Stomach (tissue), 4 donors: ENCODE measurements around the gene PSORS1C1.

Experiments used
- EP300 ChIP-seq: sonication (generic); formaldehyde crosslinking; IDR thresholded peaks from one replicate; pipeline ENCODE4 v1.6.1; 2017; ENCODE audit warnings: antibody characterized with exemption
- POLR2A ChIP-seq, 4 donors: fragments of 450-650 bp; IDR thresholded peaks; one replicate each; pipeline ENCODE4 v1.6.1; 2016; ENCODE audit warnings: antibody characterized with exemption in 4 of 4, control low read depth in 2 of 4, mild to moderate bottlenecking in 1 of 4, moderate library complexity in 1 of 4
- POLR2AphosphoS5 ChIP-seq, 3 donors: sonication (generic); formaldehyde crosslinking; IDR thresholded peaks; one replicate each; pipeline ENCODE4 v1.6.1; 2016; ENCODE audit warnings: antibody characterized with exemption in 3 of 3
- TF ChIP-seq, protein P1 (sequence below), 7 experiments: fragments of 450-650 bp in 4 of 7; fragments of 200-600 bp in 3 of 7; sonication (generic) in 3 of 7; IDR thresholded peaks; one replicate each; pipeline ENCODE4 v1.5.1; 2016 to 2019; ENCODE audit warnings: antibody characterized with exemption in 7 of 7, control low read depth in 2 of 7, mild to moderate bottlenecking in 1 of 7

DNA sequence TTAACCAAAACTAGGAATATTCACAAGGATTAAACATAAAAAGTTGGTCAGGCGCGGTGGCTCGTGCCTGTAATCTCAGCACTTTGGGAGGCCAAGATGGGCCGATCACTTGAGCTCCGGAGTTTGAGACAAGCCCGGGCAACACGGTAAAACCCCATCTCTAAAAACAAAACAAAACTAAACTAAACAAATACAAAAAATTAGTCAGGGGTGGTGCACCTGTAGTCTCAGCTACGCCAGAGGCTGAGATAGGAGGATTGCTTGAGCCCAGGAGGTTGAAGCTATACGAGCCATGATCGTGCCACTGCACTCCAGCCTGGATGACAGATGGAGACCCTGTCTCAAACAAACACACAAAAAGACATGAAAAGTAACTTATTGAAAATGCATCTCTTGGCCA, 21.1 kb downstream of the PSORS1C1 start:
- TF ChIP-seq, protein P1, sequence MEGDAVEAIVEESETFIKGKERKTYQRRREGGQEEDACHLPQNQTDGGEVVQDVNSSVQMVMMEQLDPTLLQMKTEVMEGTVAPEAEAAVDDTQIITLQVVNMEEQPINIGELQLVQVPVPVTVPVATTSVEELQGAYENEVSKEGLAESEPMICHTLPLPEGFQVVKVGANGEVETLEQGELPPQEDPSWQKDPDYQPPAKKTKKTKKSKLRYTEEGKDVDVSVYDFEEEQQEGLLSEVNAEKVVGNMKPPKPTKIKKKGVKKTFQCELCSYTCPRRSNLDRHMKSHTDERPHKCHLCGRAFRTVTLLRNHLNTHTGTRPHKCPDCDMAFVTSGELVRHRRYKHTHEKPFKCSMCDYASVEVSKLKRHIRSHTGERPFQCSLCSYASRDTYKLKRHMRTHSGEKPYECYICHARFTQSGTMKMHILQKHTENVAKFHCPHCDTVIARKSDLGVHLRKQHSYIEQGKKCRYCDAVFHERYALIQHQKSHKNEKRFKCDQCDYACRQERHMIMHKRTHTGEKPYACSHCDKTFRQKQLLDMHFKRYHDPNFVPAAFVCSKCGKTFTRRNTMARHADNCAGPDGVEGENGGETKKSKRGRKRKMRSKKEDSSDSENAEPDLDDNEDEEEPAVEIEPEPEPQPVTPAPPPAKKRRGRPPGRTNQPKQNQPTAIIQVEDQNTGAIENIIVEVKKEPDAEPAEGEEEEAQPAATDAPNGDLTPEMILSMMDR (IDR thresholded peaks at IDR 0.05), result no peak
- TF ChIP-seq EP300, result no peak
- no peak for TF ChIP-seq POLR2A (IDR thresholded peaks at IDR 0.05)
- TF ChIP-seq POLR2AphosphoS5 (IDR thresholded peaks at IDR 0.05), result no peak
